Ishikawa (cell line): ENCODE measurements around the gene UST.

ENCODE experiments used
- CEBPB ChIP-seq: IDR thresholded peaks from 2 replicates; pipeline ENCODE4 v1.6.1; 2012
- CREB1 ChIP-seq: IDR thresholded peaks from 2 replicates; pipeline ENCODE4 v1.6.1; 2012; ENCODE audit warnings: low read depth
- EP300 ChIP-seq: IDR thresholded peaks from 2 replicates; pipeline ENCODE4 v1.6.1; 2012; ENCODE audit warnings: borderline replicate concordance
- NFIC ChIP-seq: IDR thresholded peaks from 2 replicates; pipeline ENCODE4 v1.6.1; 2012
- RAD21 ChIP-seq: IDR thresholded peaks from 2 replicates; pipeline ENCODE4 v1.6.1; 2012; ENCODE audit warnings: low read depth
- REST ChIP-seq: IDR thresholded peaks from 2 replicates; pipeline ENCODE4 v1.6.1; 2012; ENCODE audit warnings: low read depth, mild to moderate bottlenecking
- TEAD4 ChIP-seq: IDR thresholded peaks from 2 replicates; pipeline ENCODE4 v1.6.1; 2012
- TF ChIP-seq, protein P1 (sequence below): IDR thresholded peaks from 2 replicates; pipeline ENCODE4 v1.6.1; 2012

- TF ChIP-seq TEAD4 (no peak), CEBPB (no peak), EP300 (no peak), NFIC (no peak), REST (no peak), RAD21 (no peak), CREB1 (no peak)
- TF ChIP-seq, protein P1, sequence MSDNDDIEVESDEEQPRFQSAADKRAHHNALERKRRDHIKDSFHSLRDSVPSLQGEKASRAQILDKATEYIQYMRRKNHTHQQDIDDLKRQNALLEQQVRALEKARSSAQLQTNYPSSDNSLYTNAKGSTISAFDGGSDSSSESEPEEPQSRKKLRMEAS, result no peak
These were observed 23.3 kb upstream of the UST start for GRCh38 chr6:148723484-148723883.
